NCI-H510A treated with DMSO at 0.1 percent for 48 hours (cell line): ENCODE data around the gene CLMN.
"Not testable (repeated sequence)": the region's sequence is repeated elsewhere in the genome, so short reads cannot be mapped to it uniquely, and the experiment has no call there.

ENCODE experiments used
- DNase-seq: peaks from one replicate; lab custom pipeline; 2025; lab: John Stamatoyannopoulos, UW

CLMN gene

DNA sequence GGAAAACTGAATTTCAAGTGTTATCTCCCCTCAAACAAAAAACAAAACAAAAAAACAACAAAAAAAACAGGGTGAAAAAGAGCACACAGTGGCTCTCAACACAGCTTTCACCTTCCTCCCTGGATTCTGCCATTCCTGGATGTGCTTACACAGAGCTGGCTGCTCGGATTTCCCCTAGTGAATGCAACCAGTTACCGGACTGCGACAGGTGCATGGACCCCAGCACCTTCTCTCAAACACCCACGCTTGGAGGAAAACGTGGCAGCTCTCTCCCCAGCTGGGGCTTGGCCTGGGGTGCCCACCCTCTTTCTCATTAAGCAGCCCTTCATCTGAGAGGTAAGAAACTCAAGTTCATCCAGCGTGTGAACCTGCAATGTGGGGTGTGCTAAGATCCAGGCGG, 128.9 kb downstream of the CLMN start:
- DNase-seq, result no peak

DNA sequence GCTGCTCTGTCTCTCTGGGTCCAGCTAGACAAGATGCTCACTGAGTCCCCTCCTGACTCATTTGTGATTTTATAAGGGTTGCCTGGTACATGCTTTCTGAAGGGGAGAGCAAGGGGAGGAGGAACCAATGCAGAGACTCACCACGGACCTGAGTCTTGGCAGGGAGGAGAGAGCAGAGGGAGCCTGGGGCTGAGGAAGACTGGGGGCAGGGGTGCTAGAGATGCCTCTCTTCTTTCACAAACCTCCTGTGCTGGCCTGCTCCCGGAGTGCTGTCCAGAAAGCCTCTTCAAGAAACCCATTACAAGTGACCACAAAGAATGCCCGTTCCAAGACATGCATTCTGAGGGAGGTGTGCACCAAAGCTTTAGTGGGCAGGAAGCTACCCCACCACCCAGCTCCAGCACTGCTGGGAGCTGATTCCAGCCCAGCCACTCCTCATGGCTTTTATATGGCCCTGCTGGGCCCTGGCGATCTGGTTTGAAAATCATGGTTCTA, 129.3 kb downstream of the CLMN start:
- DNase-seq, result no peak

DNA sequence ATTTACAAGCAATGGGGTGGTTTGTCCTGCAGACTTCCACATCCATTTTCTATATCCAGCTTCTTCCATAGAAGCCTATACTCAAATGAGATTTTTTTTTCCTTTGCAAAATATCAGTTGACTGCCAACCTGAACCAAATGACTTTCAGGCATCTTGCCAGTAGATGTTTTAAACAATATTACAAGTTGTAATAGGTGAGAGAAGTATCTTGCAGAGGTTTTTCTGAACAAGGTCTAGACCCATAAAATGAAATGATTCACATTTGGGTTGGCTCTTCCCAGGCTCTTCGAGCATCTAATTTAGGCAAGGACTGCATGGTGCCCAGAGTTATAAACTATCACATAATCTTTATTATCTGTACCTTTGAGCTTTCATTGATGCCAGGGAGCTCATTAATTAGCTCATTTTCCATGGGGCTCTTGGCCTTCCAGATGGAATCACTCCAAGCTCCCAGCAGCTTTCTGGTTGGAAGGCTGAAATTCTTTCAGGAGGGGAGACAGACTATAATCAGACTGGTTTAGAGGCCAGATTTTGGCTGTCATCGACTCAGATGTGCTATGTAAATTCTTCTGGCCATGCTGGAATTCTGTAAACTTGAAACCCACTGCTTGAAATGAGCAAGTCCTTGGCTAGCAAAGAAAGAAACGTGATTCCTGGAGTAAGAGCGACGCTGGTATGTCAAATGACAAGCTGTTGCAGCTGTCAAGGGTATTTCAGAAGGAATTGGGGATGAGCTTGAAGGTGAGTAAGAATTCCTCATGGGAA, 130.2 kb downstream of the CLMN start:
- DNase-seq, result no peak

DNA sequence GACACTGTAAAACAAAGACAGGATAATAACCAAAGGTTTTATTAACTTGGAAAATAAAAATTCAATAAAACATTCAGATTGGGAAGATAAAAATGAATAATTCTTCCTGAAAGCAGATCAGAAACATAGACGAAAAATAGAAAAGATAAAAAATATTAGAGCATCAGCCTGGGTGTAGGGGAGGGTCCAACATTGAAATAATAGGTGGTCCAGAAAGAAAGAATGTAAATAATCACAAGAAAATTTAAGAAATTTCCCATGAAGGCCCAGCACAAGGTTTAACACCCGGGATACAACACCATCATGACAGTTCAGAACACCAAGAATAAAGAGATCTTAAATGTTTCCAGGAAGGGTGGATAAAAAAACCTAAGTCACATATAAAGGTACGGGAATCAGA, 131.3 kb downstream of the CLMN start:
- no peak for DNase-seq

DNA sequence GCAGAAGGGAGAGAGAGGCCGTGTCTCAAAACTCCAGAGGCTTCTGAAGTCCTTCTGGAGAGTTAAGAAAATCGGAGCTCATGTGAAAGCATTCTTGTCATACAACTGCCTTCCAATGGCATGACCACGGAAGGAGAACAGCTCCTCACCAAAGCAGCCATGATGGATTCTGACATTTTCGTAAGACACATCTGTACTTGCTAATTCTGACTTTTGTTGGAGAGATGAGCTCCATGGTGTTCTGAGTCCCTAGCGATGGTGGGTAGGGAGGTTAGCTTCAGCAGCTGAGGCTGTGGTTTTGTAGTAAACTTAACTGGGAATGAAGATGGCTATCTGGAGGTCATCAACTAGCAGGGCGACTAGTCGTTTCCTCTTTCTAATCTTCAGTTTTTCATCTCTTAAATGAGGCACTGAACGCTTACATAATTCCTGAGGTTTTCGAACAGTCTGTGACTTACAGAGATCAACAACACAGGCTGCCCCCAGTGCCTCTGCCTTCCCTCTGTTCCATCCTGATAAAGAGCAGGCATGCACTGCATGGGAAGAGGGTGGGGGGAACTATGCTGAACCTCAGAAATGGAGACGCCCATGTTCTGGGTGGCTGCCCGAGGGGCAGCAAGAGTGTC, 133.8 kb downstream of the CLMN start:
- DNase-seq, result no peak

DNA sequence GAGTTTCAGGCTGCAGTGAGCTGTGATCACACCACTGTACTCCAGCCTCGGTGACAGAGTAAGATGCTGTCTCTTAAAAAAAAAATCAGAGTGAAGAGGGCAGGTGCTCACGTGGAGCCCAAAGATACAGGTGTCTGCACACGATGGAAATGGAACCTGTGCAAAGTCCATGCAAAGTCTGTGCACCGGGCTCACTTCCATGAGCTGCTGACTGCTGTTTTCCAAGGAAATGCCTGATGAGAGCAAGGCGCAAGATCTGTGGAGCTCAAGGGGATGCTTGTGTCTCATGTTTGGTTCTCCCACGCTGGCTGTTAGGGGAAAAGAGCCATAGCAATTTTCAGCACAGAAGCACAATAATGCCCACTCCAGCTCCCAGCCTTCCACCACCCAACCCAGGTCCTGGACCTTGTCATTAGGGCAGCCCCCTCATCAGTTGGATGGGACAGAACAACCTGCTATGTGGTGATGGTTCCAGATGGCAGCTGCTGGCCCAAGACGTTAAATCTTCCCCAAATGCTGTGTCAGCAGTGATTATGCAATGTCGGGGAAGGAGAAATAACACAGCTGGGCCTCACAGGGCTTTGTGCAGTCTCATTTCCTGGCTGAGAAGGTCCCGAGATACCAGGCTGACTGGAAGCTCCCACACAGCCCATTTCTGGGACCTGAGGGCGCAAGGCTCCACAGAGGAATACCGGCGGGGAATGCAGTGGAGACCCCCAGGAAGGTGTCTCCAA, 134.5 kb downstream of the CLMN start:
- DNase-seq, result no peak

DNA sequence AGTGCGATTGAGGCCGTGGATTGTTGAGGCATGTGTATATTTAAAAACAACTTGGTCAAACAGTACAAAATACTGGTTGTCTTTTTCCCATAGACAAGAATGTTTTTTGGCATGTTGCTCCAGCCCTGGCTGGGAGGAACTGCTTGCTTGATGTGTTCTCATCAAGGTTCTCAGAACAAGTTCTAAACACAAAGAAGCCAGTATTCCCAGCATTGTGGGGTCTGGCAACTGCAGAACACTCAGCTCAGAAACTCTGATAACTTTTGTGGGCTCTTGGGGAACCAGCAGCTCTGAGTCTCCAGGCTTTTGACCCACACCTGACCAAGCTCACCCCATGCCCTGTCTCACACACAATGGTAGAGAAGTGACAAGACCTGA, 135.3 kb downstream of the CLMN start:
- no peak for DNase-seq

DNA sequence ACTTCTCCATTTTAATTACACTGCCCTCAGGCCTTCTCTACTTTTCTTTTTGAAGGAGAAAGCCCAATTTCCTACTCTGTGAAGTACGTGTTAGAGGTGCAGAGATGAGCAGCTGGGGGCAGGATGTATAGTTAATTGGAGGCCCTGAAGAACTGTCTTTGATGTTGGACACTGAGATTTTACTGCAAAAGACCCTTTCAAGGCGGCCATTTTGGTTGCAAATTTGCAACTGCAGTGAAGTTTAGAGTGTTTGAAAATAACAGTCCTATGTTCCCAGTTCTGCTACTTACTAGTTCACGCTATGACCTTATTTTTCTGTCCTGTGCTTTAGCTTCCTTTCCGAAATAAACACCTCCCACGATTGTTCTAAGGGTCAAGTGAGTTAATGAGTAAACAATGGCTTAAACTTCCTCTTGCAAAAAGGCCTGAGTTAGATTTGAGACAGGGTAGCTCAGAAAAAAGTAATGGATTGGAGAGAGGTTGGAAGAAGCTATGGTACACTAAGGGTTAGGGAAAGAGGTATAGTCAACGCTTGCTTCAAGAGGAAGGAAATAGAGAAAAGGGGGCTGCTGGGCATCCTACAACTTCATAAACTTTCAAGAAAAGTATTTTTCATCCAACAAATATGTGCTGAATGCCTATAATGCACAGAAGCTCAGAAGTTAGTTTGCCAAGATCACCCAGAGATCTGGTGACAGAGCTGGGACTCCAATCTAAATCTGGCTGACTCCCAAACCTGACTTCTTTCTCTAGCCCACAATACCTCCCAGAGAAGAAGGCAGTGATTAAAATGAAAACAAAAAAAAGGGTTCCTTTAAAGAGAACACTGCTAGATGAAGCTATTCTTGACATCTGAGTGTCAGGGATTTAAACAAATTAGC, 135.9 kb downstream of the CLMN start:
- no peak for DNase-seq

DNA sequence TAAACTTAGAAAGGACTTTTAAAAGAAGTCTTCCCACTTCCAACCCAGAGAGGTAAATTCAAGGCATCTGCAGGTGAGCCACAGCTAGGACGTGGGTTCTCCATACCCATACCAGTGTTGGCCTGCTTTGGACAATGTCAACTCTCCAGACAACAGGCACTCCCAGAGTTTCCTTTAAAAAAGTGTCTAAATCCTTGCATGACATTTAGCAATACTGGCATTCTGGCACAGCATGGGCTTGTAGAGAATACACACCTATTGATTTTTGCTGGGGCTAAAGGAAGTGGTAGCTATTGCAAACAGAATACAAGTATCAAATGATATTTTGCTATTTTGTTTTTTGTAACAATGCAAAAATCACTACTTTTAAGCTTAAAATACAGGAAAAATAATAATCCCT, 136.6 kb downstream of the CLMN start:
- DNase-seq, result no peak

DNA sequence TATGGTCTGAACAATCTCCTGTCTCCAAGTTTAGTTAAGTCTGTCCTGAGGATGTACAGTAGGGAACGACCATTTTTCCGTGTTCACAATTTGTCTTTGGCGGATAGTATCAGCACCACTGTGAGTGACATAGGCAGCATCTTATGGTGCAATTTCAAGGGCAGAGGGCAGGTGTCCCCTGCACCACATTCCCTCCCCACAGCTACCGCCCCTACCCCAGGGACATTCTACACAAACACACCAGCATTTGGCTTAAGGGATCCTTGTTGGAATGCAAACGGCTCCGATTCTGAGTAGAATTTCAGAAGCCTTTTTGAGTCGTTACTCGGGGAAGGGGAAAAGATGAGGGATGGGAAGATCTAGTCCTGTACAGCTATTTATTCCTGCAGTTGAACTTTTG, 137.3 kb downstream of the CLMN start:
- no peak for DNase-seq

DNA sequence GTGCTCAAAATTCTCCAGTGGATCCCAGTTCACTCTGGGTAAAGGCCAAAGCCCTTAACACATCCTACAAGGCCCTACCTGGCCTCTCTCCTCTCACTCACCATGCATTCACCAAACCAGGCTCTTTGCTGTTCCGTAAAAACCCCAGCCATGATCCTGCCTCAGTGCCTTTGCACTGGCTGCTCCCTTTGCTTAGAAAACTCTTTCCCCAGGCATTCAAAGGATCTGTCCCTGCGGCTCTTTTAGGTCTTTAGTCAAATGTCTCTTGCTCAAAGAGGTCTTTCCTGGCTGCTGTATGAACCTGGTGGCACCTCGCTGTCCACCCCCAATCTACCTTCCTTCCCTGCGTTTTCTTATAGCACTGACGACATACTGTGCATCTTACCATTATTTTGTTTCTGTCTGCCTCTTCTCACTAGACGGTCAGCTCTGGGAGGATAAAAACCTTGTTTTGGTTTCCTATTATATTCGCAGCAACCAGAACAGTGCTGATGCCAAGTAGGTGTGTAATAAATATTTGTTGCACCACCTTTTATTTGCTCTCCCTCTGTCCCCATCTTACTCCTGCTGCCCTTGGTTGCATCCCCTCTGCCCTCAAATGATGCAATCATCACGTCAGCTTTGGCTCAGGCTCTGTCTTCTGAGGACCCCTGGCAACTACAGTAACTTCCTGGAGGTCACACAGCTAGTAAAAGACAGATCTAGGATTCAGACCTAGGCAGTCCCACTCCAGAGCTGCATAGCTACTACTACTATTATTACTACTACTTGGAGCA, 138.6 kb downstream of the CLMN start:
- DNase-seq, result no peak

DNA sequence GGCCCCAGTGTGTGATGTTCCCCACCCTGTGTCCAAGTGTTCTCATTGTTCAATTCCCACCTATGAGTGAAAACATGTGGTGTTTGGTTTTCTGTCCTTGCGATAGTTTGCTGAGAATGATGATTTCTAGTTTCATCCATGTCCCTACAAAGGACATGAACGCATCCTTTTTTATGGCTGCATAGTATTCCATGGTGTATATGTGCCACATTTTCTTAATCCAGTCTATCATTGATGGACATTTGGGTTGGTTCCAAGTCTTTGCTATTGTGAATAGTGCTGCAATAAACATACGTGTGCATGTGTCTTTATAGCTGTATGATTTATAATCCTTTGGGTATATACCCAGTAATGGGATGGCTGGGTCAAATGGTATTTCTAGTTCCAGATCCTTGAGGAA, 144.0 kb downstream of the CLMN start:
- DNase-seq, result not testable (repeated sequence)

DNA sequence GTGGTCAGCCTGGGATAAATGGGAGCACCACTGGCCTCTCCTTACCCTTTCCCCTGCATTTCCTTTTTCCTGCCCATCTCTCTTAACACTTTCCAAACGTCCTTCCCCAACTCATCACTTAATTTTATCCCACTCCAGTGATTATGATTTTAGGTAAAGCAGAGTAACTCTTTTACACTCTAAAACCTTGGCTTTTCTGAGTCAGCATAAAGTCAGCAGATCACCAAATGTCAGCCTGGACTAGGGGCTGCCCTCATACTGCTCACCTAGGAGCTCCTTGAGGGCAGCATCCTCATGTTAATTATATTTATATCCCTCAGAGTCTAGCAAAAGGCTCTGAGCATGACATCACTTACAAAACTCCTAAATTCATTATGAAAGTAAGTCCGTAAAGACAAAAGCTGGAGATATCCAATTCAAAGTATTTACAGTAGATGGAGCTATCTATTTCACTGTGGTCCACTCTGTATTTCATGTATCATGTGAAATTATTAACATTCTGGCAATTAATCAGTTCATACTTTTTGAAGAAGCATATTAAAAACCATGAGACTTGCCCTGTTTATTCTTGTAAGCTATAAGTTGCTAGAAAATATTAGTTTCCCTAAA, 145.4 kb downstream of the CLMN start:
- DNase-seq, result no peak

DNA sequence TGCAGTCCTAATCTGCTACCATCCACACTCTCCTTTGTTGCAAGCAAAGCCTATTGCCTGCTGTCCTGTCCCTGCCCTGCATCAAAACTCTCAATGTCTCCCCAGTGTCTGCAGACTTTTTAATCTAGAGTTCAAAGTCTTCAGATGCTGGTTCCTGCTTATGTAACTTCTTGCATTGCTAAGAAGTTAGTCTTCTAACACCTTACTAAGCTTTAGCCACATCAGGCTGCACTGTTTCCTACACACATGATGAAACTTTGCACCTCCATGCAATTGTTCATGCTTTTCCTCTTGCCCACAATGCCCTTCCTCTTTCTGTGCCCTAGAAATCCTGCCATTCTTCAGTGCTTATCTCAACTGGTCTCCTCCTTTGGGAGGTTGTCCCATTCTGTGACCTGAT, 146.2 kb downstream of the CLMN start:
- DNase-seq, result no peak

DNA sequence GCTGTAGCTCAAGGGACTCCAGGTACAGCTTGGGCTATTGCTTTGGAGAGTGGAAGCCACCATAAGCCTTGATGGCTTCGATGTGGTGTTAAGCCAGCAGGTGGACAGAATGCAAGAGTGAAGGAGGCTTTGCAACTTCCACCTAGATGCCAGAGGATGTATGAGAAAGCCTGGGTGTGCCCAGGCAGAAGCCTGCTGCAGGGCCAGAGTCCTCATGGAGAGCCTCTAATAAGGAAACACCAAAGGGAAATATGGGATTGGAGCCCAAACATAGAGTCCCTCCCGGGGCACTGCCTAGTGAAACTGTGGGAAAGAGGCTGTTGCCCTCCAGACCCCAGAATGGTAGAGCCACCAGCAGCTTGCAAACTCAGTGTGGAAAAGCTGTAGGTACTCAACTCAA, 152.5 kb downstream of the CLMN start:
- DNase-seq, result no peak

DNA sequence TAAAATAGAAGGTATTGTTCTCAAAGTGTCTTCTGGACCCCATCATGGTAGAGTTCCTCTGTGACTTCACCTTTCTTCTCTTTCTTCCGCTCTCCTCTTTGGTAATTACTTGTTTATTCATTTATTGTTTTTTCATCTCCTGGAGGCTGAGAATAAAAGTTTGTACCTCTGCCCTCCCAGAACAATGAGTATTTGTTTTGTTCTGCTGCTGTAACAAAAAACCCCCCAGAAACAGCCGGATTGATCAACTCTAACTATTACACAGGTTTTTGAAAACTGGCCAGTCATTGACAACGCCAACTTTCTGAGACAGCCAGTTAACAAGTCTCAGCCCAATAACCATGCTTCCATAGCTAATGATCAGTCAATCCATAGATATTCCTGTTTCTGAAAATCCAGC, 154.2 kb downstream of the CLMN start:
- DNase-seq, result no peak

DNA sequence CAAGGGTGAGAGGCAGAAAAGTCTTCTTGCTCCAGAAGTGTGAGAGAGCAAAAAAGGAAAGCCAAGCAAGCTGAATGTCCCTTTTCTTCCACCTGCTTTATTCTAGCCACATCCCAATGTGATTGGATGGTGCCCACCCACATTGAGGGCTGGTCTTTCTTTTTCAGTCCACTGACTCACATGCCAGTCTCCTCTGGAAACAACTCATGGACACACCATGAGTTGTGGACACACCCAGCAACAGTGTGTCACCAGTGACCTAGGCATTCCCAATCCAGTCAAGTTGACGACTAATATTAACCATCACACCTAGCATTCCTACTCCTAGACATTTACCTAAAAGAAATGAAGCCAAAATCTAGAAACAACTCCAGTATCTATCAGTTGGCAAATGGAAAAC, 155.2 kb downstream of the CLMN start:
- DNase-seq, result no peak

DNA sequence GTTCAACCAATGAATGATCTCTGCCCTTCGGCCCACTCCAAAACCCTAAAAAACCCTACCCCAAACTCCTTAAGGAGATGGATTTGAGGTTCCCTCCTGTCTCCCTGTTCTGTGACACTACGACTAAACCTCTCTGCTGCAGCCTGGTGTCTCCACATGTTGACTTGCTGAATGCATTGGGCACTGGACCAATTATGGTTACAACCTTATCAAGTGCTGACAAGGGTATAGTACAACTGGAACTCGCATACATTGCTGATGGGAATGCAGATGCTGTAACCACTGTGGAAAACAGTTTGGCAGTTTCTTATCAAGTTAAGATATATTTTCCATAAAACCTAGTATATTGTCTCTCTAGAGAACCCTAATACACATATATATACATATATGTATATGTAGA, 156.0 kb downstream of the CLMN start:
- no peak for DNase-seq

DNA sequence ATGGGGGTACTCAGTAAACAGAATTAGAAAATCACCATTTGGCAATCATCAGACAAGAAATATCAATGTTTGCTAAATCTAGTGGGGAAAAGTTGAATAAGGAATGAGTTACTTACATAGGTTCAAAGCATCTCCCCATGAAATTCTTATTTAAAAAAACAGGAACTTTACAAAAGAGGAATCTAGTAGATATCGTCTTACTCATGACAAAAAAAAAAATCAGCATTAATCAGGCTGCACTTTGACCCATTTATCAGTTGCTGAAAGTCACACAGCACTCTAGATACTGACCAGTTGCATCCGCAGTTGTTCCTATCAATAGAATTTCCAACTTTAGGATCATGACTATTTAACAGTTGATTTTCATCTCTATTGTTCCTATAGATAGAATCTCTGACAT, 156.6 kb downstream of the CLMN start:
- DNase-seq, result no peak

DNA sequence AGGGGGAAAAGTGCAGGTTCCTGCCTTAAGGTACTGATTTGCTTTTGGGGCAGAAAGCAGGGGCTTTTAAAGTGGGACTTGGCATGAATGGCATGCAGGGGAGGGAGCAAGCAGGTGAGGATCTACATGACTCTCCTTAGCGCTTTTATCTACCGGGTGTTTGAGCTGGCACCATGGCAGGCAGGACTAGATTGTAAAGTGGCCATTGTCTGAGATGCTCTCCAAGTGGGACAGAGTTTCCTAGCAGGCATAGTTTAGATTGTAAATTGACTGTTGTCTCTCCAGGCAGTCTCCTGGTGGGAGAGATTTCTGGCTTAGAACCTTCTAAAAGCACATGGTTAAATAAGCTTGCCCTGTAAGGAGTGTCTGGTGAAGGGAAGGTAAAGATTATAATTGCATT, 157.1 kb downstream of the CLMN start:
- DNase-seq, result no peak
